IPS-20b (cell line): ENCODE results near the gene TMEM185B.

Source experiments
- H3K27ac ChIP-seq: one replicate; pipeline ENCODE4 v1.5.1; 2013; ENCODE audit warnings: low read length
- H3K27me3 ChIP-seq: 2 replicates; pipeline ENCODE4 v1.6.1; 2013; ENCODE audit warnings: mild to moderate bottlenecking, low read length, inconsistent platforms; ENCODE audit not compliant: insufficient read depth
- H3K36me3 ChIP-seq: 2 replicates; pipeline ENCODE4 v1.6.1; 2013; ENCODE audit warnings: low read depth, mild to moderate bottlenecking, inconsistent platforms, low read length, moderate library complexity; ENCODE audit not compliant: insufficient read depth
- H3K4me1 ChIP-seq: 2 replicates; pipeline ENCODE4 v1.6.1; 2013; ENCODE audit warnings: mild to moderate bottlenecking, control low read depth, inconsistent platforms, low read length, moderate library complexity; ENCODE audit not compliant: insufficient read depth
- H3K4me3 ChIP-seq: 2 replicates; pipeline ENCODE4 v1.5.1; 2013; ENCODE audit warnings: mild to moderate bottlenecking, low read length, inconsistent platforms
- H3K9ac ChIP-seq: 2 replicates; pipeline ENCODE4 v1.6.1; 2013; ENCODE audit warnings: low read depth, mild to moderate bottlenecking, inconsistent platforms, low read length, moderate library complexity
- H3K9me3 ChIP-seq: 2 replicates; pipeline ENCODE4 v1.6.1; 2013; ENCODE audit warnings: mild to moderate bottlenecking, low read depth, low read length, inconsistent platforms; ENCODE audit not compliant: insufficient read depth

Gene TMEM185B

GRCh38 chr2:120228503-120228902 is 5.3 kb upstream of the TMEM185B start:
- Histone ChIP-seq H3K9me3 (no peaks in the 10 kb centered on the region), H3K27ac (no peak overlapping the region), H3K36me3 (no peaks in the 10 kb centered on the region), H3K27me3 (peaks cover 41% of the 10 kb centered on the region), H3K9ac (no peak overlapping the region), H3K4me1 (no peaks in the 10 kb centered on the region), H3K4me3 (no peak overlapping the region)

GRCh38 chr2:120227111-120227991 is 4.2 kb upstream of the TMEM185B start:
- Histone ChIP-seq H3K9ac (no peak overlapping the region), H3K9me3 (peaks cover 3% of the 10 kb centered on the region), H3K4me1 (no peaks in the 10 kb centered on the region), H3K27me3 (peaks cover 47% of the 10 kb centered on the region), H3K4me3 (no peak overlapping the region), H3K36me3 (peaks cover 2% of the 10 kb centered on the region; the same call in 1 of the 2 replicates), H3K27ac (no peak overlapping the region)

- H3K36me3 ChIP-seq: peaks cover 6% of the 10 kb centered on the region; the same call in 1 of the 2 replicates
- H3K27me3 ChIP-seq: peaks cover 55% of the 10 kb centered on the region
- no peak overlapping the region for H3K27ac ChIP-seq
- no peak overlapping the region for H3K9ac ChIP-seq
- no peak overlapping the region for H3K4me3 ChIP-seq
- H3K9me3 ChIP-seq: peaks cover 6% of the 10 kb centered on the region
- H3K4me1 ChIP-seq: no peaks in the 10 kb centered on the region
These were observed 3.1 kb upstream of the TMEM185B start for GRCh38 chr2:120226316-120226715.

GRCh38 chr2:120225549-120226065 is 2.4 kb upstream of the TMEM185B start:
- Histone ChIP-seq H3K4me1 (no peaks in the 10 kb centered on the region), H3K4me3 (no peak overlapping the region), H3K9me3 (peaks cover 6% of the 10 kb centered on the region), H3K27me3 (peaks cover 55% of the 10 kb centered on the region), H3K9ac (no peak overlapping the region), H3K36me3 (peaks cover 6% of the 10 kb centered on the region; the same call in 1 of the 2 replicates), H3K27ac (no peak overlapping the region)

- no peak overlapping the region for H3K9ac ChIP-seq
- H3K36me3 ChIP-seq: peaks cover 6% of the 10 kb centered on the region; the same call in 1 of the 2 replicates
- H3K27me3 ChIP-seq: peaks cover 55% of the 10 kb centered on the region
- no peaks in the 10 kb centered on the region for H3K4me1 ChIP-seq
- H3K27ac ChIP-seq: no peak overlapping the region
- H3K9me3 ChIP-seq: peaks cover 6% of the 10 kb centered on the region
- no peak overlapping the region for H3K4me3 ChIP-seq
These were observed 1.7 kb upstream of the TMEM185B start for GRCh38 chr2:120224735-120225548.

- no peaks in the 10 kb centered on the region for H3K4me1 ChIP-seq
- peaks cover 6% of the 10 kb centered on the region; the same call in 1 of the 2 replicates for H3K36me3 ChIP-seq
- H3K4me3 ChIP-seq: no peak overlapping the region
- peaks cover 6% of the 10 kb centered on the region for H3K9me3 ChIP-seq
- H3K27ac ChIP-seq: no peak overlapping the region
- H3K9ac ChIP-seq: peak overlapping the region; percentile 63; the same call in 1 of the 2 replicates
- peaks cover 55% of the 10 kb centered on the region for H3K27me3 ChIP-seq
These were observed 1.1 kb upstream of the TMEM185B start for GRCh38 chr2:120224256-120224655.

- peaks cover 6% of the 10 kb centered on the region for H3K9me3 ChIP-seq
- peaks cover 6% of the 10 kb centered on the region; the same call in 1 of the 2 replicates for H3K36me3 ChIP-seq
- peaks cover 47% of the 10 kb centered on the region for H3K27me3 ChIP-seq
- peak overlapping the region; percentile 68; the same call in 1 of the 2 replicates for H3K4me3 ChIP-seq
- H3K9ac ChIP-seq: no peak overlapping the region
- H3K27ac ChIP-seq: no peak overlapping the region
- H3K4me1 ChIP-seq: no peaks in the 10 kb centered on the region
These were observed 790 bp downstream of the TMEM185B start for GRCh38 chr2:120222186-120223033.

GRCh38 chr2:120221616-120222015 is 1.6 kb downstream of the TMEM185B start:
- Histone ChIP-seq H3K36me3 (peaks cover 6% of the 10 kb centered on the region; the same call in 1 of the 2 replicates), H3K27me3 (peaks cover 45% of the 10 kb centered on the region), H3K27ac (no peak overlapping the region), H3K4me3 (no peak overlapping the region), H3K4me1 (no peaks in the 10 kb centered on the region), H3K9me3 (peaks cover 6% of the 10 kb centered on the region), H3K9ac (no peak overlapping the region)

GRCh38 chr2:120220756-120221155 is 2.4 kb downstream of the TMEM185B start:
- Histone ChIP-seq H3K27ac (no peak overlapping the region), H3K9me3 (peaks cover 6% of the 10 kb centered on the region), H3K4me1 (no peaks in the 10 kb centered on the region), H3K4me3 (no peak overlapping the region), H3K36me3 (peaks cover 6% of the 10 kb centered on the region; the same call in 1 of the 2 replicates), H3K9ac (no peak overlapping the region), H3K27me3 (peaks cover 36% of the 10 kb centered on the region)

GRCh38 chr2:120219766-120220165 is 3.4 kb downstream of the TMEM185B start:
- H3K27me3 ChIP-seq: peaks cover 27% of the 10 kb centered on the region
- H3K4me3 ChIP-seq: no peak overlapping the region
- no peak overlapping the region for H3K9ac ChIP-seq
- no peaks in the 10 kb centered on the region for H3K4me1 ChIP-seq
- no peak overlapping the region for H3K27ac ChIP-seq
- H3K9me3 ChIP-seq: peaks cover 6% of the 10 kb centered on the region
- H3K36me3 ChIP-seq: peaks cover 6% of the 10 kb centered on the region; the same call in 1 of the 2 replicates

GRCh38 chr2:120219291-120219690 is 3.9 kb downstream of the TMEM185B start:
- Histone ChIP-seq H3K36me3 (peaks cover 6% of the 10 kb centered on the region; the same call in 1 of the 2 replicates), H3K4me1 (no peaks in the 10 kb centered on the region), H3K27ac (no peak overlapping the region), H3K4me3 (no peak overlapping the region), H3K9ac (no peak overlapping the region), H3K9me3 (peaks cover 6% of the 10 kb centered on the region), H3K27me3 (peaks cover 22% of the 10 kb centered on the region)
